ENCODE results near the gene APOBR. TPM values are rescaled to one million over a fixed set of nuclear protein-coding genes. Genes with fewer than 3 reads are reported as not detected.

APOBR gene
- total and polyA plus RNA-seq, 2 experiments from 2014 or later = not detected

GRCh38 chr16:28501258-28502232 lies 7.1 kb downstream of the APOBR start:
- Histone ChIP-seq H3F3A (ENCODE audit: insufficient read depth) (no peaks in the 10 kb centered on the region), H3K27me3 (replicated peaks; ENCODE audit: insufficient read depth) (peaks cover 15% of the 10 kb centered on the region), H2AFZ (no peak overlapping the region), H3K79me2 (ENCODE audit: insufficient read depth) (no peaks in the 10 kb centered on the region), H3K9me3 (ENCODE audit: low read depth) (no peaks in the 10 kb centered on the region), H4K20me1 (ENCODE audit: insufficient read depth) (no peaks in the 10 kb centered on the region), H3K27ac (no peak overlapping the region), H3K4me1 (ENCODE audit: insufficient read depth) (no peaks in the 10 kb centered on the region), H3K36me3 (ENCODE audit: low read depth) (no peaks in the 10 kb centered on the region), H3K9ac (no peak overlapping the region), H3K4me2 (ENCODE audit: unreplicated experiment) (no peak overlapping the region), H3K4me3 (no peak overlapping the region), H3K9me2 (ENCODE audit: insufficient read depth) (no peaks in the 10 kb centered on the region)
- no peak for TF ChIP-seq EZH2phosphoT487 (IDR thresholded peaks at IDR 0.05; ENCODE audit: insufficient read depth, low read depth)
- TF ChIP-seq EZH2 (IDR thresholded peaks at IDR 0.05; ENCODE audit: insufficient read depth, poor library complexity, severe bottlenecking) = no peak
- in situ Hi-C loops (cut with MboI) = no loop called here
- no peak for DNase-seq
- 82 to 91% methylated on average over 14 to 19 of the region's 19 CpGs for WGBS, 2 experiments (ENCODE audit: low coverage in 1 of 2, low lambda C conversion rate in 2 of 2, missing lambda C conversion rate in 2 of 2)

- Histone ChIP-seq H3K79me2 (ENCODE audit: insufficient read depth) (no peaks in the 10 kb centered on the region), H3K36me3 (ENCODE audit: low read depth) (no peaks in the 10 kb centered on the region), H2AFZ (no peak overlapping the region), H3K9me3 (ENCODE audit: low read depth) (no peaks in the 10 kb centered on the region), H3K4me1 (ENCODE audit: insufficient read depth) (no peaks in the 10 kb centered on the region), H3F3A (ENCODE audit: insufficient read depth) (no peaks in the 10 kb centered on the region), H3K27ac (no peak overlapping the region), H3K4me2 (ENCODE audit: unreplicated experiment) (no peak overlapping the region), H3K27me3 (replicated peaks; ENCODE audit: insufficient read depth) (peaks cover 15% of the 10 kb centered on the region), H4K20me1 (ENCODE audit: insufficient read depth) (no peaks in the 10 kb centered on the region), H3K9me2 (ENCODE audit: insufficient read depth) (no peaks in the 10 kb centered on the region), H3K4me3 (no peak overlapping the region), H3K9ac (no peak overlapping the region)
- no peak for TF ChIP-seq EZH2phosphoT487 (IDR thresholded peaks at IDR 0.05; ENCODE audit: insufficient read depth, low read depth)
- no peak for DNase-seq
- in situ Hi-C loops (cut with MboI) = no loop called here
- WGBS, 2 experiments (ENCODE audit: low coverage in 1 of 2, low lambda C conversion rate in 2 of 2, missing lambda C conversion rate in 2 of 2) = 74 to 76% methylated on average over 2 of the region's 2 CpGs
Observed at GRCh38 chr16:28502290-28502689, 7.8 kb downstream of the APOBR start.

GRCh38 chr16:28503470-28504259 lies 9.2 kb downstream of the APOBR start:
- 69 to 70% methylated on average over 15 of the region's 15 CpGs for WGBS, 2 experiments (ENCODE audit: low coverage in 1 of 2, low lambda C conversion rate in 2 of 2, missing lambda C conversion rate in 2 of 2)
- Histone ChIP-seq H3K9me2 (ENCODE audit: insufficient read depth) (no peaks in the 10 kb centered on the region), H3K4me3 (no peak overlapping the region), H3K27me3 (replicated peaks; ENCODE audit: insufficient read depth) (peaks cover 15% of the 10 kb centered on the region), H3K27ac (no peak overlapping the region), H3K36me3 (ENCODE audit: low read depth) (no peaks in the 10 kb centered on the region), H2AFZ (no peak overlapping the region), H3K9ac (no peak overlapping the region), H3K4me2 (ENCODE audit: unreplicated experiment) (no peak overlapping the region), H3F3A (ENCODE audit: insufficient read depth) (no peaks in the 10 kb centered on the region), H3K4me1 (ENCODE audit: insufficient read depth) (no peaks in the 10 kb centered on the region), H3K79me2 (ENCODE audit: insufficient read depth) (no peaks in the 10 kb centered on the region), H3K9me3 (ENCODE audit: low read depth) (no peaks in the 10 kb centered on the region), H4K20me1 (ENCODE audit: insufficient read depth) (no peaks in the 10 kb centered on the region)
- in situ Hi-C loops (cut with MboI) = no loop called here
- DNase-seq = no peak
- no peak for TF ChIP-seq EZH2phosphoT487 (IDR thresholded peaks at IDR 0.05; ENCODE audit: insufficient read depth, low read depth)
- no peak for TF ChIP-seq EZH2 (IDR thresholded peaks at IDR 0.05; ENCODE audit: insufficient read depth, poor library complexity, severe bottlenecking)

- Histone ChIP-seq H3K9me3 (ENCODE audit: low read depth) (no peaks in the 10 kb centered on the region), H3K4me1 (ENCODE audit: insufficient read depth) (no peaks in the 10 kb centered on the region), H3F3A (ENCODE audit: insufficient read depth) (no peaks in the 10 kb centered on the region), H4K20me1 (ENCODE audit: insufficient read depth) (no peaks in the 10 kb centered on the region), H3K27me3 (replicated peaks; ENCODE audit: insufficient read depth) (peaks cover 15% of the 10 kb centered on the region), H3K79me2 (ENCODE audit: insufficient read depth) (no peaks in the 10 kb centered on the region), H3K9me2 (ENCODE audit: insufficient read depth) (no peaks in the 10 kb centered on the region), H2AFZ (no peak overlapping the region), H3K27ac (no peak overlapping the region), H3K36me3 (ENCODE audit: low read depth) (no peaks in the 10 kb centered on the region), H3K4me2 (ENCODE audit: unreplicated experiment) (no peak overlapping the region), H3K4me3 (no peak overlapping the region), H3K9ac (no peak overlapping the region)
- in situ Hi-C loops (cut with MboI) = no loop called here
- TF ChIP-seq EZH2phosphoT487 (IDR thresholded peaks at IDR 0.05; ENCODE audit: insufficient read depth, low read depth) = no peak
- no peak for TF ChIP-seq EZH2 (IDR thresholded peaks at IDR 0.05; ENCODE audit: insufficient read depth, poor library complexity, severe bottlenecking)
- DNase-seq = no peak
- 45 to 52% methylated on average over 8 of the region's 8 CpGs for WGBS, 2 experiments (ENCODE audit: low coverage in 1 of 2, low lambda C conversion rate in 2 of 2, missing lambda C conversion rate in 2 of 2)
Observed at GRCh38 chr16:28504707-28505404, 10.4 kb downstream of the APOBR start.

All from GM23248 (cell line).